CD4-positive, alpha-beta memory T cell (primary cell): ENCODE measurements around the gene HS6ST3. TPM values are rescaled to one million over a fixed set of nuclear protein-coding genes. Genes with fewer than 3 reads are reported as not detected.

ENCODE experiments used
- CTCF ChIA-PET: fragments of 350-600 bp; sonication (Branson Sonifier 250); formaldehyde crosslinking; loops from one replicate; lab custom pipeline; 2021; ENCODE audit warnings: inconsistent platforms; ENCODE audit not compliant: partially characterized antibody; lab: Charles Lee
- POLR2A ChIA-PET: fragments of 350-600 bp; sonication (Branson Sonifier 250); formaldehyde crosslinking; loops from one replicate; lab custom pipeline; 2021; ENCODE audit not compliant: partially characterized antibody; lab: Charles Lee
- DNase-seq, 5 donors: peaks; one replicate each; pipeline versions ENCODE4 v3.0.0 to v3.0.0-alpha.2; 2020 to 2022; ENCODE audit warnings: mixed read lengths in 1 of 5
- H3K27ac ChIP-seq: one replicate; pipeline ENCODE4 v1.7.0; 2013; ENCODE audit warnings: low read depth, low read length
- H3K27me3 ChIP-seq: 2 replicates; pipeline ENCODE4 v1.7.0; 2013; ENCODE audit warnings: mild to moderate bottlenecking, low read length, moderate library complexity; ENCODE audit not compliant: insufficient read depth
- H3K36me3 ChIP-seq: 2 replicates; pipeline ENCODE4 v1.7.0; 2013; ENCODE audit warnings: mild to moderate bottlenecking, low read length, moderate library complexity; ENCODE audit not compliant: insufficient read depth
- H3K4me1 ChIP-seq: 2 replicates; pipeline ENCODE4 v1.7.0; 2013; ENCODE audit warnings: mild to moderate bottlenecking, low read length, moderate library complexity; ENCODE audit not compliant: insufficient read depth
- H3K4me3 ChIP-seq, 2 donors: one replicate each; pipeline ENCODE4 v1.7.0; 2013; ENCODE audit warnings: low read length in 2 of 2, mild to moderate bottlenecking in 1 of 2
- H3K9me3 ChIP-seq, 2 donors: one replicate each; pipeline ENCODE4 v1.7.0; 2013; ENCODE audit warnings: low read length in 2 of 2, control low read depth in 1 of 2; ENCODE audit not compliant: control insufficient read depth in 1 of 2
- H3K27ac Mint-ChIP-seq, 7 donors: one replicate each; pipeline ENCODE4 v1.8.0; 2020 to 2021; ENCODE audit warnings: mixed read lengths in 7 of 7, mild to moderate bottlenecking in 6 of 7, inconsistent platforms in 3 of 7, moderate library complexity in 3 of 7
- H3K27me3 Mint-ChIP-seq, 2 donors: one replicate each; pipeline ENCODE4 v1.8.0; 2020 to 2021; ENCODE audit warnings: mixed read lengths in 2 of 2
- H3K36me3 Mint-ChIP-seq, 2 donors: one replicate each; pipeline ENCODE4 v1.8.0; 2020 to 2021; ENCODE audit warnings: mixed read lengths in 2 of 2, inconsistent platforms in 1 of 2, mild to moderate bottlenecking in 1 of 2
- H3K4me1 Mint-ChIP-seq, 4 donors: one replicate each; pipeline ENCODE4 v1.8.0; 2020 to 2021; ENCODE audit warnings: mixed read lengths in 4 of 4, mild to moderate bottlenecking in 1 of 4
- H3K4me3 Mint-ChIP-seq, 8 donors: one replicate each; pipeline ENCODE4 v1.8.0; 2020 to 2021; ENCODE audit warnings: mixed read lengths in 8 of 8, mild to moderate bottlenecking in 7 of 8, moderate library complexity in 6 of 8, inconsistent platforms in 3 of 8
- H3K9me3 Mint-ChIP-seq, 8 donors: one replicate each; pipeline ENCODE4 v1.8.0; 2020 to 2021; ENCODE audit warnings: mixed read lengths in 8 of 8, mild to moderate bottlenecking in 5 of 8, inconsistent platforms in 3 of 8, moderate library complexity in 1 of 8
- intact Hi-C: fragments of 100-400 bp; cut with micrococcal nuclease; formaldehyde crosslinking; loops from one replicate; pipeline ENCODE4 v1.15.1; 2023
- polyA plus RNA-seq, 2 donors: library from polyadenylated mRNA; unstranded; fragments of 300-500 nt; fragmentation: Illumina TruSeq; gene quantifications; one replicate each; pipeline ENCODE4 v1.2.3, GENCODE V29; 2021
- total RNA-seq, 2 experiments: library from RNA; stranded (reverse); gene quantifications; one replicate each; pipeline ENCODE4 v1.2.3, GENCODE V29; 2021

Gene HS6ST3
- total and polyA plus RNA-seq, 4 experiments from 2014 or later = not detected

GRCh38 chr13:96533408-96533807 lies 443.5 kb downstream of the HS6ST3 start:
- Mint-ChIP-seq H3K4me1 (no peaks in the 10 kb centered on the region), H3K27ac (no peak overlapping the region), H3K27me3 (no peaks in the 10 kb centered on the region), H3K36me3 (no peaks in the 10 kb centered on the region), H3K9me3 (peaks cover 2 to 10% (median 3%) of the 10 kb centered on the region in 8 donors), H3K4me3 (no peak overlapping the region)
- Histone ChIP-seq H3K4me3 (no peak overlapping the region), H3K36me3 (no peaks in the 10 kb centered on the region), H3K4me1 (no peaks in the 10 kb centered on the region), H3K27me3 (no peaks in the 10 kb centered on the region), H3K27ac (no peak overlapping the region), H3K9me3 (no peaks in the 10 kb centered on the region)
- intact Hi-C loops = no loop called here
- ChIA-PET CTCF (no interaction called here), POLR2A (no interaction called here)
- DNase-seq = no peak

- Histone ChIP-seq H3K4me1 (no peaks in the 10 kb centered on the region), H3K27me3 (no peaks in the 10 kb centered on the region), H3K36me3 (no peaks in the 10 kb centered on the region), H3K27ac (no peak overlapping the region), H3K9me3 (no peaks in the 10 kb centered on the region), H3K4me3 (no peak overlapping the region)
- Mint-ChIP-seq H3K4me1 (no peaks in the 10 kb centered on the region), H3K9me3 (peaks cover 0 to 10% (median 2%) of the 10 kb centered on the region in 8 donors), H3K27me3 (no peaks in the 10 kb centered on the region), H3K27ac (no peak overlapping the region), H3K4me3 (no peak overlapping the region), H3K36me3 (no peaks in the 10 kb centered on the region)
- intact Hi-C loops = no loop called here
- POLR2A ChIA-PET = no interaction called here
- CTCF ChIA-PET = no interaction called here
- no peak for DNase-seq
Observed at GRCh38 chr13:96539791-96540190, 449.9 kb downstream of the HS6ST3 start.

GRCh38 chr13:96540670-96541069 lies 450.8 kb downstream of the HS6ST3 start:
- Mint-ChIP-seq H3K9me3 (peaks cover 0 to 10% (median 2%) of the 10 kb centered on the region in 8 donors), H3K4me1 (no peaks in the 10 kb centered on the region), H3K4me3 (no peak overlapping the region), H3K27me3 (no peaks in the 10 kb centered on the region), H3K27ac (no peak overlapping the region), H3K36me3 (no peaks in the 10 kb centered on the region)
- CTCF ChIA-PET = no interaction called here
- Histone ChIP-seq H3K9me3 (no peaks in the 10 kb centered on the region), H3K27me3 (no peaks in the 10 kb centered on the region), H3K4me3 (no peak overlapping the region), H3K36me3 (no peaks in the 10 kb centered on the region), H3K4me1 (no peaks in the 10 kb centered on the region), H3K27ac (no peak overlapping the region)
- intact Hi-C loops = no loop called here
- no peak for DNase-seq
- POLR2A ChIA-PET = no interaction called here

GRCh38 chr13:96542986-96543385 lies 453.1 kb downstream of the HS6ST3 start:
- Histone ChIP-seq H3K4me3 (no peak overlapping the region), H3K4me1 (no peaks in the 10 kb centered on the region), H3K27me3 (no peaks in the 10 kb centered on the region), H3K27ac (no peak overlapping the region), H3K9me3 (no peaks in the 10 kb centered on the region), H3K36me3 (no peaks in the 10 kb centered on the region)
- intact Hi-C loops = no loop called here
- DNase-seq = no peak
- H3K27me3 Mint-ChIP-seq = no peaks in the 10 kb centered on the region
- ChIA-PET CTCF (no interaction called here), POLR2A (no interaction called here)
- H3K4me1 Mint-ChIP-seq = no peaks in the 10 kb centered on the region
- H3K27ac Mint-ChIP-seq = no peak overlapping the region
- no peak overlapping the region for H3K4me3 Mint-ChIP-seq
- no peaks in the 10 kb centered on the region for H3K36me3 Mint-ChIP-seq
- H3K9me3 Mint-ChIP-seq = peaks cover 0 to 7% (median 2%) of the 10 kb centered on the region in 8 donors

- no peaks in the 10 kb centered on the region for H3K4me1 Mint-ChIP-seq
- no peak overlapping the region for H3K27ac ChIP-seq
- no peaks in the 10 kb centered on the region for H3K27me3 Mint-ChIP-seq
- POLR2A ChIA-PET = no interaction called here
- intact Hi-C loops = no loop called here
- no peak overlapping the region for H3K4me3 ChIP-seq
- no peaks in the 10 kb centered on the region for H3K27me3 ChIP-seq
- no peaks in the 10 kb centered on the region for H3K4me1 ChIP-seq
- H3K36me3 Mint-ChIP-seq = no peaks in the 10 kb centered on the region
- no peaks in the 10 kb centered on the region for H3K36me3 ChIP-seq
- H3K9me3 Mint-ChIP-seq = peaks cover 0 to 6% (median 0%) of the 10 kb centered on the region in 8 donors
- H3K27ac Mint-ChIP-seq = no peak overlapping the region
- no peaks in the 10 kb centered on the region for H3K9me3 ChIP-seq
- CTCF ChIA-PET = no interaction called here
- H3K4me3 Mint-ChIP-seq = no peak overlapping the region
- no peak for DNase-seq
Observed at GRCh38 chr13:96544957-96545356, 455.1 kb downstream of the HS6ST3 start.

- Mint-ChIP-seq H3K4me3 (no peak overlapping the region), H3K27me3 (no peaks in the 10 kb centered on the region), H3K36me3 (no peaks in the 10 kb centered on the region), H3K27ac (no peak overlapping the region), H3K9me3 (peaks cover 0 to 6% (median 0%) of the 10 kb centered on the region in 8 donors), H3K4me1 (no peaks in the 10 kb centered on the region)
- intact Hi-C loops = no loop called here
- H3K4me1 ChIP-seq = no peaks in the 10 kb centered on the region
- no peaks in the 10 kb centered on the region for H3K9me3 ChIP-seq
- no peak overlapping the region for H3K27ac ChIP-seq
- no peak for DNase-seq
- no peak overlapping the region for H3K4me3 ChIP-seq
- ChIA-PET CTCF (no interaction called here), POLR2A (no interaction called here)
- H3K36me3 ChIP-seq = no peaks in the 10 kb centered on the region
- no peaks in the 10 kb centered on the region for H3K27me3 ChIP-seq
Observed at GRCh38 chr13:96546463-96546862, 456.6 kb downstream of the HS6ST3 start.

GRCh38 chr13:96551546-96551945 lies 461.6 kb downstream of the HS6ST3 start:
- H3K27ac ChIP-seq = no peak overlapping the region
- Mint-ChIP-seq H3K36me3 (no peaks in the 10 kb centered on the region), H3K4me1 (no peaks in the 10 kb centered on the region), H3K4me3 (no peak overlapping the region), H3K27ac (no peak overlapping the region), H3K27me3 (no peaks in the 10 kb centered on the region), H3K9me3 (peaks cover 0 to 5% (median under 1%) of the 10 kb centered on the region in 8 donors)
- no peaks in the 10 kb centered on the region for H3K27me3 ChIP-seq
- H3K36me3 ChIP-seq = no peaks in the 10 kb centered on the region
- intact Hi-C loops = no loop called here
- no peak overlapping the region for H3K4me3 ChIP-seq
- ChIA-PET POLR2A (no interaction called here), CTCF (no interaction called here)
- DNase-seq = no peak
- no peaks in the 10 kb centered on the region for H3K4me1 ChIP-seq
- H3K9me3 ChIP-seq = no peaks in the 10 kb centered on the region

GRCh38 chr13:96552559-96552958 lies 462.7 kb downstream of the HS6ST3 start:
- no peaks in the 10 kb centered on the region for H3K4me1 Mint-ChIP-seq
- peak overlapping the region in 1 of 8 donors; percentile 12 for H3K4me3 Mint-ChIP-seq
- CTCF ChIA-PET = no interaction called here
- peaks cover 0 to 5% (median under 1%) of the 10 kb centered on the region in 8 donors for H3K9me3 Mint-ChIP-seq
- Histone ChIP-seq H3K4me1 (no peaks in the 10 kb centered on the region), H3K4me3 (no peak overlapping the region), H3K27ac (no peak overlapping the region), H3K36me3 (no peaks in the 10 kb centered on the region), H3K27me3 (no peaks in the 10 kb centered on the region), H3K9me3 (no peaks in the 10 kb centered on the region)
- no peak overlapping the region for H3K27ac Mint-ChIP-seq
- H3K27me3 Mint-ChIP-seq = no peaks in the 10 kb centered on the region
- intact Hi-C loops = no loop called here
- DNase-seq = no peak
- POLR2A ChIA-PET = no interaction called here
- H3K36me3 Mint-ChIP-seq = no peaks in the 10 kb centered on the region
